Body of pancreas (tissue), 4 donors: ENCODE measurements around the gene SH3BP4.

Experiments used
- POLR2A ChIP-seq, 3 donors: fragments of 450-650 bp; IDR thresholded peaks; one replicate each; pipeline ENCODE4 v1.6.1; 2016; ENCODE audit warnings: antibody characterized with exemption in 3 of 3, mild to moderate bottlenecking in 2 of 3
- TF ChIP-seq, protein P1 (sequence below), 7 experiments: fragments of 450-650 bp in 4 of 7; fragments of 200-600 bp in 3 of 7; sonication (generic) in 3 of 7; IDR thresholded peaks; one replicate each; pipeline ENCODE4 v1.5.1; 2016 to 2019; ENCODE audit warnings: antibody characterized with exemption in 7 of 7

DNA sequence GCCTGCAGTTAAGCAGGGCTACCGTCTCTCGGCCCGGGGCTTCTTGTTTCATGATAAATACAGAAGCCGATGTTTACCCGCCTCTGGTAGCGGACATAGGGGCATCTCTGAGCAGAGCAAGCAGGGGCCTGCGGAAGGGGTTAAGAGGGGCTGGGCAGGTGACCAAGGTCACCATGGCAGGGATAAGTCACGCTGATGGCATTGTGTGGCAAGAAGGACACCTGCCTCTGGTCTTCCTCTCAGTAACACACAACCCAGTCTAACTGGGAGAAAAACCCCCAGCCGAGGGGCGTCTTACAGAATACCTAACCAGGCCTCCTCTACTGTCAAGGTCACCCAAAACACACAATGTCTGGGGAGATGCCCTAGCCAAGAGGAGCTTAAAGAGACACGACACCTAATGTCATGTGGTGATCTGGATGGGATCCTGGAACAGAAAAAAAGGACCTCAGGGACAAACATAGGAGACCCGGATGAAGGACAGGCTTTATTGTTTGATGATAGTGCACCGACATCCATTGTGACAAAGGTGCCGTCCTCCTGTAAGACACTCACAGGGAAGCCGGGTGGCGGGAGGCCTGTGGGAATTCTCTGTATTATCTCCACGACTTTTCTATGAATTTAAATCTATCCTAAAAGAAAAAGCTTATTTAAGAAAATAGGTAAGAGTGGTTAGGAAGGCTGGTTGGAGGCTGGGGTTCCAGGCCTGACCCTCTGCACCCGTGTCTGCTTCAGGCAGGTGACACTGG lies 24.8 kb downstream of the SH3BP4 start:
- TF ChIP-seq, protein P1, sequence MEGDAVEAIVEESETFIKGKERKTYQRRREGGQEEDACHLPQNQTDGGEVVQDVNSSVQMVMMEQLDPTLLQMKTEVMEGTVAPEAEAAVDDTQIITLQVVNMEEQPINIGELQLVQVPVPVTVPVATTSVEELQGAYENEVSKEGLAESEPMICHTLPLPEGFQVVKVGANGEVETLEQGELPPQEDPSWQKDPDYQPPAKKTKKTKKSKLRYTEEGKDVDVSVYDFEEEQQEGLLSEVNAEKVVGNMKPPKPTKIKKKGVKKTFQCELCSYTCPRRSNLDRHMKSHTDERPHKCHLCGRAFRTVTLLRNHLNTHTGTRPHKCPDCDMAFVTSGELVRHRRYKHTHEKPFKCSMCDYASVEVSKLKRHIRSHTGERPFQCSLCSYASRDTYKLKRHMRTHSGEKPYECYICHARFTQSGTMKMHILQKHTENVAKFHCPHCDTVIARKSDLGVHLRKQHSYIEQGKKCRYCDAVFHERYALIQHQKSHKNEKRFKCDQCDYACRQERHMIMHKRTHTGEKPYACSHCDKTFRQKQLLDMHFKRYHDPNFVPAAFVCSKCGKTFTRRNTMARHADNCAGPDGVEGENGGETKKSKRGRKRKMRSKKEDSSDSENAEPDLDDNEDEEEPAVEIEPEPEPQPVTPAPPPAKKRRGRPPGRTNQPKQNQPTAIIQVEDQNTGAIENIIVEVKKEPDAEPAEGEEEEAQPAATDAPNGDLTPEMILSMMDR (IDR thresholded peaks at IDR 0.05), result no peak
- TF ChIP-seq POLR2A (IDR thresholded peaks at IDR 0.05), result no peak
